ENCODE measurements around the gene PCBP3. TPM values are rescaled to one million over a fixed set of nuclear protein-coding genes. Genes with fewer than 3 reads are reported as not detected.

PCBP3 gene
- total RNA-seq, 2 donors from 2014 or later, result 0.77 to 17.2 TPM

GRCh38 chr21:45843426-45843825 lies 199.9 kb downstream of the PCBP3 start:
- Histone ChIP-seq H3K36me3 (no peaks in the 10 kb centered on the region), H3K27ac (no peak overlapping the region), H3K4me1 (replicated peaks) (no peaks in the 10 kb centered on the region), H3K9me3 (no peaks in the 10 kb centered on the region), H3K4me3 (no peak overlapping the region), H3K27me3 (replicated peaks; ENCODE audit: insufficient read depth) (no peaks in the 10 kb centered on the region)
- intact Hi-C loops (cut with DNase I), result no loop called here
- DNase-seq (ENCODE audit: low spot score), result no peak
- TF ChIP-seq POLR2AphosphoS5 (IDR thresholded peaks at IDR 0.05) (no peak), POLR2A (IDR thresholded peaks at IDR 0.05) (no peak), CTCF (IDR thresholded peaks at IDR 0.05) (no peak)
- WGBS, result 65% methylated on average over 2 of the region's 2 CpGs

GRCh38 chr21:45844181-45844580 lies 200.7 kb downstream of the PCBP3 start:
- Histone ChIP-seq H3K4me1 (replicated peaks) (no peaks in the 10 kb centered on the region), H3K36me3 (no peaks in the 10 kb centered on the region), H3K9me3 (no peaks in the 10 kb centered on the region), H3K27ac (no peak overlapping the region), H3K27me3 (replicated peaks; ENCODE audit: insufficient read depth) (no peaks in the 10 kb centered on the region), H3K4me3 (no peak overlapping the region)
- DNase-seq (ENCODE audit: low spot score), result no peak
- TF ChIP-seq POLR2A (IDR thresholded peaks at IDR 0.05) (no peak), POLR2AphosphoS5 (IDR thresholded peaks at IDR 0.05) (no peak), CTCF (IDR thresholded peaks at IDR 0.05) (no peak)
- intact Hi-C loops (cut with DNase I), result no loop called here
- WGBS, result 89% methylated on average over 8 of the region's 8 CpGs

- Histone ChIP-seq H3K4me3 (no peak overlapping the region), H3K4me1 (replicated peaks) (no peaks in the 10 kb centered on the region), H3K9me3 (no peaks in the 10 kb centered on the region), H3K27me3 (replicated peaks; ENCODE audit: insufficient read depth) (no peaks in the 10 kb centered on the region), H3K27ac (no peak overlapping the region), H3K36me3 (no peaks in the 10 kb centered on the region)
- 84% methylated on average over 12 of the region's 12 CpGs for WGBS
- DNase-seq (ENCODE audit: low spot score), result no peak
- intact Hi-C loops (cut with DNase I), result no loop called here
- TF ChIP-seq POLR2A (IDR thresholded peaks at IDR 0.05) (no peak), POLR2AphosphoS5 (IDR thresholded peaks at IDR 0.05) (no peak), CTCF (IDR thresholded peaks at IDR 0.05) (no peak)
Measured at GRCh38 chr21:45845063-45845769, 201.7 kb downstream of the PCBP3 start.

- no peak for DNase-seq (ENCODE audit: low spot score)
- Histone ChIP-seq H3K4me3 (no peak overlapping the region), H3K27ac (no peak overlapping the region), H3K9me3 (no peaks in the 10 kb centered on the region), H3K27me3 (replicated peaks; ENCODE audit: insufficient read depth) (no peaks in the 10 kb centered on the region), H3K36me3 (no peaks in the 10 kb centered on the region), H3K4me1 (replicated peaks) (no peaks in the 10 kb centered on the region)
- TF ChIP-seq CTCF (IDR thresholded peaks at IDR 0.05) (no peak), POLR2A (IDR thresholded peaks at IDR 0.05) (no peak), POLR2AphosphoS5 (IDR thresholded peaks at IDR 0.05) (no peak)
- 40% methylated on average over 3 of the region's 3 CpGs for WGBS
- intact Hi-C loops (cut with DNase I), result no loop called here
Measured at GRCh38 chr21:45845770-45846090, 202.2 kb downstream of the PCBP3 start.
